ENCODE measurements around the gene MEIS2.
A peak's percentile ranks its signal among the peaks of the same experiment; 100 is the strongest.

MEIS2 gene

GRCh38 chr15:36887214-36887961 lies 213.0 kb downstream of the MEIS2 start:
- H3K4me3 ChIP-seq (replicated peaks in 1 of 2; ENCODE audit: low read depth in 2 of 2, low read length in 2 of 2): peak overlapping the region; percentile 34 to 44
- DNase-seq (ENCODE audit: low read depth in 2 of 2): no peak
- no peak for TF ChIP-seq CTCF (IDR thresholded peaks at IDR 0.05; ENCODE audit: low read depth, low read length)

- no peak overlapping the region for H3K4me3 ChIP-seq (replicated peaks in 1 of 2; ENCODE audit: low read depth in 2 of 2, low read length in 2 of 2)
- TF ChIP-seq CTCF (IDR thresholded peaks at IDR 0.05; ENCODE audit: low read depth, low read length): no peak
- no peak for DNase-seq (ENCODE audit: low read depth in 2 of 2)
Observed at GRCh38 chr15:36886701-36887100, 213.6 kb downstream of the MEIS2 start.

- no peak for TF ChIP-seq CTCF (IDR thresholded peaks at IDR 0.05; ENCODE audit: low read depth, low read length)
- DNase-seq (ENCODE audit: low read depth in 2 of 2): no peak
- no peak overlapping the region for H3K4me3 ChIP-seq (replicated peaks in 1 of 2; ENCODE audit: low read depth in 2 of 2, low read length in 2 of 2)
Observed at GRCh38 chr15:36886191-36886590, 214.2 kb downstream of the MEIS2 start.

GRCh38 chr15:36885771-36886170 lies 214.6 kb downstream of the MEIS2 start:
- no peak for TF ChIP-seq CTCF (IDR thresholded peaks at IDR 0.05; ENCODE audit: low read depth, low read length)
- no peak overlapping the region for H3K4me3 ChIP-seq (replicated peaks in 1 of 2; ENCODE audit: low read depth in 2 of 2, low read length in 2 of 2)
- no peak for DNase-seq (ENCODE audit: low read depth in 2 of 2)

GRCh38 chr15:36884936-36885635 lies 215.3 kb downstream of the MEIS2 start:
- no peak for DNase-seq (ENCODE audit: low read depth in 2 of 2)
- TF ChIP-seq CTCF (IDR thresholded peaks at IDR 0.05; ENCODE audit: low read depth, low read length): no peak
- H3K4me3 ChIP-seq (replicated peaks in 1 of 2; ENCODE audit: low read depth in 2 of 2, low read length in 2 of 2): no peak overlapping the region

GRCh38 chr15:36884518-36884875 lies 215.9 kb downstream of the MEIS2 start:
- TF ChIP-seq CTCF (IDR thresholded peaks at IDR 0.05; ENCODE audit: low read depth, low read length): no peak
- H3K4me3 ChIP-seq (replicated peaks in 1 of 2; ENCODE audit: low read depth in 2 of 2, low read length in 2 of 2): no peak overlapping the region
- DNase-seq (ENCODE audit: low read depth in 2 of 2): no peak
